NCI-H1092 treated with DMSO at 0.1 percent for 48 hours (cell line): Measurements from ENCODE around the gene RBMX2.
"Not testable (repeated sequence)": the region's sequence is repeated elsewhere in the genome, so short reads cannot be mapped to it uniquely, and the experiment has no call there.

Experiments
- DNase-seq: peaks from one replicate; lab custom pipeline; 2025; lab: John Stamatoyannopoulos, UW

The RBMX2 gene, protein sequence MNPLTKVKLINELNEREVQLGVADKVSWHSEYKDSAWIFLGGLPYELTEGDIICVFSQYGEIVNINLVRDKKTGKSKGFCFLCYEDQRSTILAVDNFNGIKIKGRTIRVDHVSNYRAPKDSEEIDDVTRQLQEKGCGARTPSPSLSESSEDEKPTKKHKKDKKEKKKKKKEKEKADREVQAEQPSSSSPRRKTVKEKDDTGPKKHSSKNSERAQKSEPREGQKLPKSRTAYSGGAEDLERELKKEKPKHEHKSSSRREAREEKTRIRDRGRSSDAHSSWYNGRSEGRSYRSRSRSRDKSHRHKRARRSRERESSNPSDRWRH

DNA sequence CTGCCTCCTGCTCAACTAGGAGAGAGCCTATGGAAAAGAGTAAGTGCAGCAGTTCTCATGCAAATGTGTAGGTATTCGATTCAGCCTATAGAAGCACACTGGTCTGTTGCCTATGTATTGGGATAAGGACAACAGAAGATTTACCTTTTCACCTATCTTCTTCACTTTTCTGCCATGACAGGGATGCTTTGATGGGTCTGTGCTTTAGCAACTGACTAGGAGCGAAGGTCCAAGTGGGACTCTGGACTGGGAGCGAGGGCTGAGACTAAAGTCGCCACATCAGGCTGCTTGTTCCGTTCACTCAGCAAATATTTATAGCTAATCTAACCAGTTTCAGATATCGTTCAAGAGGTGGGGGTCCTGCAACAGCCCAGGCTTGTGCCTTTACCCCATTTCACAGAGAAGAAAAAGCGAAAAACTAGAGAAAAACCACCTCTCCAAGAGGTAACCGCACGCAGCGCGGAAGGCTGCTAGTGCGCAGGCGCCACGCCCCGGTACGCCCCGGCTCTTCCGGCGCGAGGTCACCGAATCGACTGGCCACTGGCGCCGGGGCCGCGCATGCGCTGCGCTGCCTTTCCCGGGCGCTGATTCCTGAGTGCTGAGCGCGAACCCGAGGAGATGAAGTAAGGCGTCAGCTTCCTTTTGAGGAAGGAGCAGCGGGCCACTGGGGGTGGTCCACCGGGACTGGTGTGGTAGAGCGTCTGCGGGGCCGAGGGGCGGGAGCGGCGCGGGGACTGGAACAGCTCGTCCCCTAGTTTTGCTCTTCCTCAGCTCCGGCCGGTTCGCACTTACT, at the start of gene RBMX2:
Gene RBMX2, plus strand, starts transcription at position 573 of the 793 bp plus-strand sequence. Its CDS starts 46 bp downstream, at position 619.
- peak; percentile 83 for DNase-seq

DNA sequence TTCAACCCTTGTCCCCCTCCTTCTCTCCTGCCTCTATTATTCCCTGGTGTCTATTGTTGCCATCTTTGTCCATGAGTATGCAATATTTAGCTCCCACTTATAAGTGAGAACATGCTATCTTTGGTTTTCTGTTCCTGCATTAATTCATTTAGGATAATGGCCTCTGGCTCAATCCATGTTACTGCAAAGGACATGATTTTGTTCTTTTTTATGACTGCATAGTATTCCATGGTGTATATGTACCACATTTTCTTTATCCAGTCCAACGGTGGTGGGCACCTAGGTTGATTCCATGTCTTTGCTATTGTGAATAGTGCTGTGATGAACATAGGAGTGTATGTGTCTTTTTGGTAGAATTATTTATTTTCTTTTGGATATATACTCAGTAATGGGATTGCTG, 49.7 kb upstream of the RBMX2 start:
- DNase-seq = not testable (repeated sequence)

DNA sequence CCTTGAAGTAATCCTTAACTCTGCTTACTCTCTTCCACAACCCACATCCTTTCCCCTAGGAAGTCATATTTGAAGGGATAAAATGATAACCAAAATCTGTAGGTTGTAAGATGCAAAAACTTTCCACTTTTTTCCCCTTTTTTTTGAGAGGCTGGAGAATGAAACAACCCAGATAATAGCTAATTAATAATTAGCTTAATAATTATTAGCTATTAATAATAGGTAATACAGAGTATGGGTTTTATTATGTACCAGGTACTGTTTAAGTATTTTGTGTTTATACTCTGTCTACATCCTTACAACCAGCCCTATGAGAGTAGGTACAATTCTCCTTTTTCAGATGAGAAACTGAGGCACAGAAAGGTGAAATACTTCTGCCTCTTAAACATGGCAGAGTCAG, 25.7 kb upstream of the RBMX2 start:
- DNase-seq = no peak

DNA sequence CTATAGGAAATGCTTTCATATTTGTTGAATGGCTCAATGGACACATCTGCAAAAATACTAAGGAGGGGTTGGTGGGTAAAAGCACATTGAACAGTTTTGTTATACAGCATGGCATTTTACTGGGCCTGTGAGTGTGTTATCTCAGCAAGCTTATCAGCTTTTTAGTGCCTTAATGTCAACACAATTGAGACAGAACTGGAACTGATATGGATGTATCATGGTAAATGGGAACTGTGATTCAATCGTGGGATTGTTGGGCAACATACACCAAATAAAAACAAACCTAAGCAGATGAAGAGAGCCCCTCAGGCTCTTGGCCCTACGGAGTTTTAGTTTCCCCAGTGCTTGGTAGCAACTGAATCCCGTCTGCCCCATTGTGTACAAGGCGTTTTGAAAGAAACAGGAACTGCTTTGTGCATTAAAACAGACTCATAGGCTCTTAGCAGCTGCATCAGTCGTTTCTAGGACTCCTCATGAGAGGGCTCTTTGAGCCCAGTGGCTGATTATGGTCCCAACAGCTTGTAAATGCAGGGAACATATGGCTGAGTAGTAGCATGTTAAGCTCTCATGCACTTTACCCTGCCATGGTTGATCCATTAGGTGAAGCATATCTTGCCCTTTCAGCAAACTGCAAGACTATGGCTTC, 23.6 kb upstream of the RBMX2 start:
- peak; percentile 32 for DNase-seq

DNA sequence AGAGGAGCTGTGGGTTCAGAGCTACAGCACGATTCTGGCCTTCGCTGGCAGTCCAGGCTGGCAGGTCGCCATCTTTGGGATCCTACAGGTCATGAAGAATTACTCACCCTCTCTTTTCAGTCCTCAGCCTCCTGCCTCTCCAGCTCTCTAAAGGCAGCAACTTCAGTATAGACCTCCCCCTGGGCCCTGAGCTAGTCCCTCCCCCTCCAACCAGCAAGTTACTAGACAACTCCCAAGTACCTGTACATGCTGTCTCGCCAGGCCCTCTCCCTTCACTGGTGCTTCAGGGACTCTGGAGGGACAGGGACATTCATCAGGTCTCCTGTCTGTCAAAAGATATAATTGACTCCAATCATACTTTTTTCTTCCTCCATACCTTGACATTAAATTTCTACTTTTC, 16.3 kb upstream of the RBMX2 start, which contains the start of gene GPR119:
Gene GPR119, minus strand, starts transcription at position 155 of the 400 bp plus-strand sequence. CDS start 227 bp downstream, outside the sequence.
- no peak for DNase-seq

DNA sequence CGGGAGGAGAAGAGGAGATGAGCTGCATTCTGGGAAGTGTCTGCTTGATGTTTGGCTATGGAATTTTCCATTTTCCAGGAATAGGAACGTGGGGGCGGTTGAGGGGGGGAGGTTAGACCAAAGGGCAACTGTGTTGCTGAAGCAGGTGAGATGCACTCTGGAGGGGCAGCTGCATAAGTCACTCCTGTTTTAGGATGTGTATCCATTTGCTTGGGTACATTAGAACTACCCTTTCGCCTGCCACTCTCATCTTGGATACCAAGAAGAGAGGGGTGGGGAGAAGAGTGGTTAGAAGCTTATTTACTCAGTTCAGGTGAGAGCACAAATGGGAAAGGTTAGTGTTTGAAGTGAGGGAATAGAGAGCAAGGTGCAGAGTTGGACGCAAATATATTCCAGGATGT, 15.4 kb upstream of the RBMX2 start:
- no peak for DNase-seq

DNA sequence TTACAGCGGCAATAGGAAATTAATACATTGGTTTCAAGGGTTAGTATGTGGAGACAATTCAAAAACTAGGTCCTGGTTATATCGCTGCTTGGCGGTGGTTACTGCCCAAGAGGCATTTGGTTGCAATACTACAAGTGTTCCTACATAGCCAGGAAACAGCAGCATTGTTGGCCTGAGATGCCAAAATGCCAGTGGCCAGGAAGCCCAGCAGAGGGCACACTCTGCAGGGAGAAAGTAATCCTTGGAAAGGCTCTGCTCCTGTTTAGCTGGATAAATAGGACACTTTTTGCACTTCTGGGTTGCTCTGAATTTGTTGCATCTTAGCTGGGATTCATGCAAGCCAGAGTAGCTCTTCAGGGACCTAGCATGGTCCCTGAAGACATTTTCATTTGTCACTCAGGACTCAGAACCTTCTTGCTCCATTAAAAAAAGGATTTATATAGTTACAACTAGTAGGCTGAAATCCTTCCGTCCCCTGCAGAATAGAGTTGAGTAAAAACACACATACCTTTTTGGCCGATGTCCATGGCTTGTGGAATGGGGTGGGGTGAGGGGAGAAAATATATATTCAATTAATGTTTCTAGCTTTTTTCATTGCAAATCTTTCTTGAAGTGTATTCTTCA, 8.2 kb upstream of the RBMX2 start:
- peak; percentile 21 for DNase-seq

DNA sequence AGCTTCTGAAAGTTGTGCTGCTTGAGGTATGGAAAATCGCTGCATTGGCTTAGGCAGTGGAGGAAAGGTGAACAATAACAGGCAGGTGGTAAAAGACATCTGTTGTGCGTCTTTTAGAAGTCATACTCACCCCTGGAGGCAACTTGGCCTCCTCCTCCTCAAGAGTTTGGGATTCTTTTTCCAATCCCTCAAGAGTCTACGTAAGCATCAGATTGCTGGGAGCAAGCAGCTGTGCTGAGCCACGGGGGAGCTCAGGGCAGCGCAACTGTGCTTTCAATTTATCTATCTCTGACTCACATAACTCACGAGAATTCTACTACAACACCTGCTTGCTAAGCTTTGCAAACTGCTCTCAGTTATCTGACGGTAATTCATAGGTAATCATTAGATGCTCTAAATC, 6.4 kb upstream of the RBMX2 start:
- no peak for DNase-seq

DNA sequence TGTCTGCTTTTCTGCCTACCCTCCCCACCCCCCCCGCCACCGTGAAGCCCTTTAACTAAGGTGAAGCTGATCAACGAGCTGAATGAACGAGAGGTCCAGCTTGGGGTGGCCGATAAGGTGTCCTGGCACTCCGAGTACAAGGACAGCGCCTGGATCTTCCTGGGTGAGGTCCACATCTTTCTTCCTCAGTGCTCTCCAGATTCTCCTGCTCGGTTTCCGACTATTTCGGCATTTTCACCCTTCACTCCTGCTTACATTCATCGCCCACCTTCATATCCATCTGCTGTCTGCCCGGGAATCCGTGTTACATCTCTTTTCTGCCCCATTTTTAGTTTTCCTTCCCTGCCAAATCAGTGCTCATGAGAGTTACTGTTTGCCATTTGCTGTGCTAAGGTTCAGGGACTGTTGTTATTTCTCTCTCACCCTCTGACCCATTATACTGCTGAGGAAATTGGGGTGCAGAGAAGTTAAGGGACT, 459 bp downstream of the RBMX2 start:
- no peak for DNase-seq

DNA sequence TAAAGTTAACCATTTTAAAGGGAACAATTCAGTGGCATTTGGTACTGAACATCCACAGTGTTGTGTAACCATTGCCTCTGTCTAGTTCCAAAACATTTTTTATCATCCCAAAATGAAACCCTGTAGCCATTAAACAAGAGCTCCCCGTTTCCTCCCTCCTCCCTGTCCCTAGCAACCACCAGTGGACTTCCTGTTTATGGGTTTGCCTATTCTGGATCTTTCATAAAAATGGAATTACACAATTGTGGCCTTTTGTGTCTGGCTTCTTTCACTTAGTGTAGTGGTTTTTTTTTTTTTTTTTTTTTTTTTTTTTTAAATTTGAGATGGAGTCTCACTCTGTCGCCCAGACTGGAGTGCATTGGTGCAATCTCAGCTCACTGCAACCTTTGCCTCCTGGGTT, 11.6 kb downstream of the RBMX2 start:
- DNase-seq = no peak

DNA sequence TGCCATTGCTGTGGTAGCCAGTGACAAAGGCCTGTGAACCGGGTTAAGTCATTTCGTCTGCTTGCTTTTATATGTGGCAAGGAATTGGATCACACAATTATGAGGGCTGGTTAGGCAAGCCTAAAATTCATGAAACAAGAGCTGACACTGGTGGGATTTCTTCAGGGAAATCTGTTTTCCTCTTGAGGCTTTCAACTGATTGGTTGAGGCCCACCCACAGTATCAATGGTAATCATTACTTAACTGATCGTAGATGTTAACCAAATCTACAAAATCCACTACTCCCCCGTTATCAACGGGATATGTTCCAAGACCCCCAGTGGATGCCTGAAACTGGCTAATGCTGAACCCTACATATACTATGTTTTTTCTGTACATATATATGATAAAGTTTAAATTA, 13.0 kb downstream of the RBMX2 start:
- DNase-seq = no peak

DNA sequence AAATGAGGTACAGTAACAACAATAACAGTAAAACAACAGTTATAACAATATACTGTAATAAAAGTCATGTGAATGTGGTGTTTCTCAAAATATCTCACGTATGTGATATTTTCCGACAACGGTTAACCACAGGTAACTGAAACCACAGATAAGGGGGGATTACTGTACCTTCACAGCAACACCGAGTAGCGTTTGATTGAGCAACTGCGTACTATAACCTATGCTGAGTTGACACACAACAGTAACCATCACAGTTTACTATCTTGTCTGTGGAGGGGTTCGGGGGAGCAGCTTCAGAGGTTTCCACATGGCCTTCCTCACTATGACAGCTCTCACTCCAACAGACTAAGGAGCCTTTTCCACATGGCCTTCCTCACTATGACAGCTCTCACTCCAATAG, 13.4 kb downstream of the RBMX2 start:
- DNase-seq = no peak

DNA sequence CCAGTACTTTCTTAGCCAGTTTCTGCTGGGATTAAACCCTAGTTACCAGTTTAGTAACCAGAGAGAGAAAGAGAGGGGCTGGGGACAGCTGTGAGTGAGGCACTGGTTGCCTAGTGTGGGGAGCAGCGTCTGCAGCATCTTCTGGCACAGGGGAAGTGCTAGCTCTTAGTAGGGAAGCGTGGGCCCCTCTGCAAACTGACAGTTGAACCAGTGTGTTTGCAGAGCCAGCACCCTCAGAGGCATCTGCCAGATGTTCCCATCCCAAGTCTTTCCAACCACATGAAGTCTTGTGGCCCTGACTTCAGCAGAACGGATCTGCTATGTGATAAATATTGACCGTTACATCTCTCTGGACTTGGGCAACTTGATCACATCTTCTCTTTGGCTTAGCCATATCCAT, 15.0 kb downstream of the RBMX2 start:
- DNase-seq = no peak

DNA sequence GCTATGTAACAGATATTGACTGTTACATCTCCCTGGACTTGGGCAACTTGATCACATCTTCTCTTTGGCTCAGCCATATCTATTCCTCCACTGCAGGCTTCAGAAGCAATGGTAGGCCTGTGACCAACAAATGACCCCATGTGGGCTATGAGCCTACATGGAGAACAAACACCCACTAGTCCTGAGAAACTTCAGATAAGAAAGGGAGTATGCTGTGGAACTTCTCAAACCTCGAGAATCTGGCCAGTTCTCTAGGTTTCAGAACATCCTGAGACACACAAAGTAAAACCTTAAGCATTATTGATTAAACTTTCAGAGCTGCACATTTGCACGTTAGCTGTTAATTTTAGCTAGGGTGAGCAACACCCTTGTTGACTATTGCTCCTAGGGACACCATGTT, 16.3 kb downstream of the RBMX2 start:
- DNase-seq = no peak

DNA sequence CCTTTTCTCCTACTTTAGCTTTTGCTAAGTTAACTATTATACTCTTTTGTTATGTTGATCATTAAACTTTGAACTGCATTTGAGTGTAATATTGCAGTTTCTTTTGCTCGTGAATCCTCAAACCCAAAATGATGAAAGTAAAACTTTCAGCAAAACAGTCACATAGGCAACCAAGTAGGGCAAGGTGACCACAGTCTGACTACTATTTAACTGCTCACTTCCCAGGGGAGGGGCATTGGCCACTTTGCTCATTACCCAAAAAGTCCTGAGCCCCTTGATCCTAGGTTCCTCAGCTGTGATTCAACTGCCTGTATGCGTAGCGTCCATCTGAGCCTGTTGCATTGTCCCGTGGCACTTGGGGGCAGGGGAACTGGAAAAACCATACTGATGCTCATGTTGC, 17.0 kb downstream of the RBMX2 start:
- no peak for DNase-seq

DNA sequence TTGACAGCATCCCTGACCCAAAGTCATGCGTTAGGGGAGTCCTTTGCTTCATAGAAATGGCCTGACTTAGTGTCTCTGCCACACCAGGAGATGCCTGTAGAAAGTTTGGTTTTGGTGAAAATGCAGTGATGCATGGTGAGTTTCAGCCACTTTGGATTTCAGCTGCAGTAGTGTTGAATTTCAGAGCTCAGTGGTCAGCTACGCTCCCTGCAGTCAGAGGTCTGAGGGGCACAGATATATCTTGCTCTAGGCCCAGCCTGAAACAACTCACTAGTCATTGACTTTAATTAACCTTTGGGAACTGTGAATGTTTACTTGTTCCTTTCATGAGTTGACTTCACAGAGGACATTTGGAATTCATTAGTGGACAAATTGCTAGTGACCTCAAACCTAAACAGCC, 17.5 kb downstream of the RBMX2 start:
- no peak for DNase-seq

DNA sequence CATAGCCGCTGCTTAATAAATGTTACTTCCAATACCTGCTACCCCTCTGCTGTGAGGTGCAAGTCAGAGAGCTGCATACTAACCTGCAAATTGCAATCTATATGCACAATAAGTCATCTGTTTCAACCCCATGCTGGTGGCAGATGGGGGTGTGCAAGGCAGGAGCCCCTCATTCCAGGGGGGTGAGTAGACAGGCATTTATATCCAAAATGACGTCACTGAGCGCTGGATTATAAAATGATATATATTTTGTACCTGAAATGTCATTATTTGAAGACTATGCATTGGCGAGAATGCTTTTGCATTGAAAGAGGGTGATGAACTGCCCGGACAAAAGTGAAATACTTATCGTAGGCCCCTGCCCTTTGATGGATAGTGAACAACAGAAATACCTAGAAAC, 24.7 kb downstream of the RBMX2 start:
- no peak for DNase-seq

DNA sequence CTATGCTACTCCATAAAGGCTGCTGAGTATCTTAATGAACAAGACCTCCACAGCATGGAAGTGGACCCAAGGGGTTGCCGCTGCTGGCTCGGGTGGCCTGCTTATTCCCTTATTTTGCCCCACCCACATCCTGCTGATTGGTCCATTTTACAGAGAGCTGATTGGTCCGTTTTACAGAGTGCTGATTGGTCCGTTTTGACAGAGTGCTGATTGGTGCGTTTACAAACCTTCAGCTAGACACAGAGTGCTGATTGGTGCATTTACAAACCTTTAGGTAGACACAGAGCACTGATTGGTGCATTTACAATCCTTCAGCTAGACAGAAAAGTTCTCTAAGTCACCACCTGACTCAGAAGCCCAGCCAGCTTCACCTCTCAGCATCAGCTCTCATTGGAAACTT, 27.4 kb downstream of the RBMX2 start:
- DNase-seq = not testable (repeated sequence)

DNA sequence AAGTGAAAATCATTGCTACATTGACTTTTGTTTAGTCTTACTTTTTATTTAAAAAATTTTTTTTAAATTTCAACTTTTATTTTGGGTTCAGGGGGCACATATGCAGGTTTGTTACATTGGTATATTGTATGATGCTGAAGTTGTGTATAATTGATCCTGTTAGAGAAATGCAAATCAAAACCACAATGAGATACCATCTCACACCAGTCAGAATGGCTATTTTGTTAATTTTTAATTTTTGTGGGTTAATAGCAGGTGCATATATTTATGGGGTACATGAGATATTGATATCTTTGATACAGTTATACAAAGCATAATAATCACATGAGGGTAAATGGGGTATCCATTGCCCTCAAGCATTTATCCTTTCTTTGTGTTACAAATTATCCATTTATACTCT, 34.1 kb downstream of the RBMX2 start:
- no peak for DNase-seq

DNA sequence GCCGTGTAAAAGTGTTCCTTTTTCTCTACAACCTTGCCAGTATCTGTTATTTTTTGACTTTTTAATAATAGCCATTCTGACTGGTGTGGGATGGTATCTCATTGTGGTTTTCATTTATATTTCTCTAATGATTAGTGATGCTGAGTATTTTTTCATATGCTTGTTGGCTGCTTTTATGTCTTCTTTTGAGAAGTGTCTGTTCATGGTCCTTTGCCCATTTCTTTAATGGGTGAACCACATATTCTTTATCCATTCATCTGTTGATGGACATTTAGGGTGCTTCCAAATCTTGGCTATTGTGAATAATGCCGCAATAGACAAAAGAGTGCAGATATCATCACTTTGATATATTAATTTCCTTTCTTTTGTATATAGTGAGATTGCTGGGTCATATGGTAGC, 36.2 kb downstream of the RBMX2 start:
- not testable (repeated sequence) for DNase-seq

DNA sequence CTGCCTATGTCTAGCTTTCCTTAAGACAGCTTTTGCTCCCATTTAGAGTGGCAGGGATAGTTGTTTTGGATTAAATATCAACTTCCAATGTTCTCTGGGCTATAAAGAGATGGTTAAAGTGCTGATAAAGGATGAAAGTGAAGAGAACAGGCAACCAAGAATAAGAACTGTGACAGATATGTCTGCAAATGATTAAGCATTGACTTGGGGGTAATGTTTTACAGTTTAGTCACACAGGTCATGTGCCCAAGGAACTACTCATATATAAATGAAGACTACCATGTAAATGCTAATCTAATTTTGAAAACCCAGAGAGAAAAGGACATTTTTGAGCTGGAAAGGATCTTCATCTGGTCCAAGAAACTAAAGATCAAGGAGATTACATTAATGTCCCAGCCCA, 42.1 kb downstream of the RBMX2 start:
- no peak for DNase-seq

DNA sequence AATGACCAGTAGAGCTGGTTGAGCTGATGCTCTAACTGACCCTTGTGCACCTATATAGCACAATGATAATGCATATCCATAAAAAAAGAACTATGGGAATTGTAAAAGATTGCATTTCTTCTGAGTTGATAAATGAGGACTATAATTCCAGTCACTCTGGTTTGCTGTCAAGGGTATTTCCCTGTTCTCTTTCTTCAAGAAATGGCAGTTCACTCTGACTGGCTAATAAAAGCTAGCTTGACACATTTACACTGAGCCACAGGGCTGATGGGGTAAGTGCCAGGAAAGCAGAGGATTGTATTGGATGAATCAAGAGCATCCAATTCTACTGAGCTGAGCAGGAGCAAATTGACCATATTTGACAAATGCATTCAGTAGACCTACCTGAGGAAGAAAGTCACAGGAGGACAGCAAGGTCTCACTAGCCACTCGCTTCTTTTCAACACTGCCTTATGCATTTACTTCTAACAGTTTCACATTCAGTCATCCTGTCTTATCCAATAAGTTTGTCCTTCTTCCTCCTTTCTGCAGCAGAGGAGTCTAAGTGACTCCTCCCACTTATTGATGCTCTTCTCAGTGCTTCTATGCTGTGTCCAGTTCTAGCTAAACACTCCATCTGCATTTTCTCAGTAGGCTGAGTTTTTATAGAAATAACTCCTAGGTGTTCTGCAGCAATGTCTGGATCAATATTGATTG, 43.0 kb downstream of the RBMX2 start:
- no peak for DNase-seq
